ENCODE measurements around the gene REEP1. TPM values are rescaled to one million over a fixed set of nuclear protein-coding genes. Genes with fewer than 3 reads are reported as not detected.

REEP1 gene
- total RNA-seq, 2 experiments from 2014 or later: 0.23 to 0.25 TPM

DNA sequence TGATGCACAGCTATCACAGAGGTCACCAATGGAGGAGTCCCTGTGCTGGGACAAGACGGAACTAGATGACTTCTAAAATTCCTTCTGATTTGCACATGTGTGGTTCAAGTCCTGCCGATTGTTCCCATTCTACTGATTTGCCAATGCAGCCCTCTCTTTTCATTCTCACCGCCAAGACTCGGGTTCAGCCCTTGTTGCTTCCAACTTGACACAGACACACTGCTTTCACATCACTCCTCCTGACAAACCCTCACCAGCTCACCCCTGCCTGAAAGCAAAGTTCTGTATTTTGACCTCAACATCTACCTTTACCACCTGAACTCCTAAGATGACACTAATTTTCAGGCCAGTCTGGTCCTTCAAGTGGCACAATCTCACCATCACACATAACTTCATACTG is 25.5 kb downstream of the REEP1 start:
- CTCF ChIA-PET: no interaction called here
- POLR2A ChIA-PET: no interaction called here

DNA sequence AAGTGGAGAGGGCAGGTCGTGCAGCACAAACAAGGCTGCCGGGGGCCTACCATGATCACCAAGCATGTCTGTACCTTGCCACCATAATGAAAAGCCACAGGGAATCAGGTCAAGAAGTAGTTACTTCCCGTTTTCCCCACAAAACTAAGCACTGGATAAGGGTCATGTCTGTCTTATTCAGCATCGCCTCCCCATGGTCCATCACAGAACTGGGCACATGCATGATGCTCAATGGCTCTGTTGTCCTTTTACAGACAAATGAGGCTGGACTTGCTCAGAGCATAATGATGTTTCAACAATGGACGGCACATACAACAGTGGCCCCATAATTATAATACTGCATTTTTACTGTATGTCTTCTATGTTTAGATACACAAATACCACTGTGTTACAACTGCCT is 27.5 kb downstream of the REEP1 start:
- ChIA-PET CTCF (no interaction called here), POLR2A (no interaction called here)

DNA sequence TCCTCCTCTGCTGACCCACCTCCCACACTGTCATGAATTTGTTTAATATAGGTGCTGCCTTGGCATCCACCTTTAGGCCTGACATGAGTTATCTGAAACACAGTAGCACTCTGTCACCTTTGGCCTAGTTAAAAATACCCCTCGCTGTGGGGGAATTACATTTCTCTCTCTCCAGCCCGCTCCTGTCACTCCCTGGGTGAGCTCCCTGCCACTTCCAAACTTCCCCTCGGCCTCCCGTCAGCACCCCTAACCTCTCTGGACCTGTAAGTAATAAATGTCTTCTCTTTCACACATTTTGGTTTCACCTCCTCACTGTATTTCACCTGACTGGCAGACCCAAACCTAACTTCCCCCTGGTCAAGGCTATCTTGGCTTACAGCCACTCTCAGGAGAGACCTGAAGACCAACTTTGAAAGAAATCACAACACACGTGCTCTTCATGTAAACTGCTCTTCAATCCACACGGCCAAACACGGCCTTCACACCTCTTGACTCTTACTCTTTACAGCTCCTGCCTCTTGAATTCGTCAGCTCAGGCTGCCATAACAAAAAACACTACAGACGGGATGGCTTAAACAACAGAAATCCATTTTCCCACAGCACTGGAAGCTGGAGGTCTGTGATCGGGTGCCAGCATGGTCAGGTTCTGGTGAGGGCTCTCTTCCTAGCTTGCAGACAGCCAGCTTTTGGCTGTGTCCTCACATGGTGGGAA is 28.3 kb downstream of the REEP1 start:
- ChIA-PET CTCF (no interaction called here), POLR2A (no interaction called here)

DNA sequence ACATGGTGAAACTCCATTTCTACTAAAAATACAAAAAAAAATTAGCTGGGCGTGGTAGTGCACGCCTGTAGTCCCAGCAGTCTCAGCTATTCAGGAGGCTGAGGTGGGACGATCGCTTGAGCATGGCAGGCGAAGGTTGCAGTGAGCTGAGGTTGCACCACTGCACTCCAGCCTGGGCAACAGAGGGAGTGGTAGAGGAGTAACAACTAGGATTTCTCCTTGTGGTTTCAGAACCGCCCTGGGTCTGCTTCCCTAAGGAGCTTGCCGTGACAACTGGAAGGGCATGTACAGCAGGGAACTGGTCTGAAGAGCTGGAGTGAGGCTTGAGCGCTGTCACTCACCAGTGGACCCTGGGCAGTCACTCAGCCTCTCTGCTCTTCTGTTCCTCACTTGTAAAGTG is 29.1 kb downstream of the REEP1 start:
- POLR2A ChIA-PET: no interaction called here
- CTCF ChIA-PET: no interaction called here

DNA sequence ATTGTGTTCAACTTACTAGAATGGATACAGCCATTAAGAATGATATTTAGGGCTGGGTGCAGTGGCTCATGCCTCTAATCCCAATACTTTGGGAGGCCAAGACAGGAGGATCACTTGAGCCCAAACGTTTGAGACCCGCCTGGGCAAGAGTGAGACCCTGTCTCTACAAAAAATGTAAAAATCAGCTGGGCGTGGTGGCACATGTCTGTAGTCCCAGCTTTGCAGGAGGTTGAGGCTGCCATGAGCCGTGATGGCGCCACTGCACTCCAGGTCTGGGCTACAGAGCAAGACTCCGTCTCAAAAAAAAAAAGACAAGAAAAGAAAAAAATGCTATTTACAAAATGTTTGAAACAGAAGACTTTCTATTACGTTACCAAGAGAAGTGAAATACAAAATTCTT is 30.0 kb downstream of the REEP1 start:
- POLR2A ChIA-PET: no interaction called here
- CTCF ChIA-PET: no interaction called here

DNA sequence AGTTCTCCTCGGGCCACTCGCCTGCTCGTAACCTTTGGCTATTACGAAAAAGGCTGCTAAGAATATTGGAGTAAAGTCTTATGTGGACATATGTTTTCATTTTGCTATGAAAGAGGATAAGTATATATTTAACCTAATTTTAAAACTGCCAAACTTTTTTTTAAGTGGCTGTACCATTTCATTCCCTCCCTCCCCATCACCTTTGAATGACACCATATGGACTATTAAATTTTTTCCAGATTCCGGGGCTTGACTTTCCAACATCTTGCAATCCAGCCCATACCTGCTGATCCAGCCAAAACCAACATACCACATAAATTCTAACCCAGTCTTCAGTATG is 31.5 kb downstream of the REEP1 start:
- ChIA-PET POLR2A (no interaction called here), CTCF (no interaction called here)

DNA sequence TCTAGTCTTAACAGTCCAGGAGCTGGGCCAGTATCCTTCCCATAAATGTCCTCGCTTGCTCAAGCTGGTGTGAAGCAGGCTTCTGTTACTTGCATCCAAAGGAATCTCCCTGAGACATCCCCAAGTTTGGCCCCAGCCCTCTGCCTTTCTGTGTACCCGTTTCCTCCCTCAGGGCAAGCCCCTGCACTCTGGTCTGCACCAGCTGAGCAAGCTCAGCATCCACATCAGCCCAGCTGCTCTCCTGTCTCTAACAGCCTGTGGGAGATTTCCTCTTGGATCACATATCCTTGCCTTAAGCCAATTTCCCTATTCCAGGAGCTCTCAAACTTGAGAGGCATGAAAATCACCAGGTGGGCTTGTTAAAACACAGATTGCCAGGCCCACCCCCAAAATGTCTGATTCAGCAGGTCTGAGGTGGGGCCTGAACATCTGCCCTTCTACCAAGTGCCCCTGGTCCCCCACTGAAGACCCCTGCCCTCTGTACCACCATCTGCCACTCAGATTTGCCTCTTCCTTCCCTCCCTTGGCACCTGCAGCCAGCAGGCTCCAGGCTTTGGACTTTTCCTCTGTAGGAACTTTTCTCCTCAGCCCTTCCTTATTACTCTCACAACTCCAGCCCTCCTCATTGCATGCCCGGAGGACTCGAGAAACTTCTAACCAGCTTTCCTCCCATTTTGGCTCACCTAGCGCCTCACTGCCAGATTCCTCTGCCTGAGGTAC is 32.1 kb downstream of the REEP1 start:
- POLR2A ChIA-PET: no interaction called here
- CTCF ChIA-PET: interaction anchor here (0.7 kb wide), 1 partner anchor 84 kb away, joined by 3 read pairs; no protein-coding TSS in a partner anchor

DNA sequence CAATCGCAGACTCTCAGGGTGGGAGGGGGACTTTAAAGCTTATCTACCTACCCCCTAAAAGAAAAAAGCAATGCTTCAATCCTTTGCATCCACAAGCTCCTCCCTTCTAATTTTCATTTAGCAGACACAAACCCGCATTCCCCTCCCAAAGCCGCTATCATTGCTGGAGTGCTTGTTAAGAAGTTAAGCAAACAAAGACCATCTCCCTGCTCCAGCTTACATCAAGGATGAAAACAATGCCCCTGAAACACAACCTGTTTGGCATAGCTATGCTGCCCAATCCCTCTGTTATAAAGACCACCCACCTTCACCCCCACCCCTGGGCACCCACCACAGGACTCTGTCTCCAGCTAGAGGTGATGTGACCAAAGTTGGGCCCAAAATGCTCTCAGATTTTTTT is 33.0 kb downstream of the REEP1 start:
- ChIA-PET POLR2A (no interaction called here), CTCF (interaction anchor here (0.7 kb wide), 1 partner anchor 83 kb away, joined by 3 read pairs; no protein-coding TSS in a partner anchor)

DNA sequence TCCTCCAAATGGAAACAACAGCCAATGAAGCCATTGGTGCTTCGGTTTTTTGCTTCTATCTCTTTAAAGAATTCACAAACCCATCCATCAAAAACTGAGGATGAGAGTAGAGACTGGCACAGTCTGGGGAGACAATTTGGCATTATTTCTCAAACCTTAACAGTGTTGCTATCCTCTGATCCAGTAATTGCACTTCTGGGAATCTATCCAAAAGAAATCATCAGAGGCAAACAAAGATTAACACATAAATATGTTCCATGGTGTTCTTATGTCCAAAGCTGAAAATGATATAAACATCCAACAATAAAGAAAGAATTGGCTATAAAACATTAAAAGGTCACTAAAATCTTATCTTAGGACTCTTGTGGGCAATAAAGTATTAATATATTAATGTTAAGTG is 35.1 kb downstream of the REEP1 start:
- ChIA-PET POLR2A (no interaction called here), CTCF (no interaction called here)

DNA sequence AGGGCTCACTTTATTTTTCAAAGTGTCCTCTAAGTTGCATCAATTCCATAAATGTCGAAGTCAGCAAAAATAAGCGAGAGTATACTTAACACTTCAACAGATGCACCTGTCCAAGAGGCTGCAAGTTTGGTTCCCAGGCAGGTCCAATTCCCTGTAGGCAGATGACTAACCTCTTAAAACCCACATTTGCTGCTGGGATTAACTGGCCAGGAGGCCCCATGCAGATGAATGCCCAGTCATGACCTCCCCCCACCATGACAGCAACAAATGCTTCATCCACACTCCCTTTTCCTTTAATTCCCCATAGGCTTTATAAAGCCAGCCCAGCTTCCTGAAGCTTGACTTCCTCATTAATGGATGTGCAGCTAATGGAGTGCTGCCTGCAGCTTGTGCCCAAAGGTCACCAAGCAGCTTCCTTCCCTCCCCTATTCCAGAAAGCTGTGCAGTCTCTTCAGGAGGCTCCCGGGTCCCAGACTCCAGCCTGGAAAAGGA is 35.7 kb downstream of the REEP1 start:
- CTCF ChIA-PET: no interaction called here
- POLR2A ChIA-PET: no interaction called here

DNA sequence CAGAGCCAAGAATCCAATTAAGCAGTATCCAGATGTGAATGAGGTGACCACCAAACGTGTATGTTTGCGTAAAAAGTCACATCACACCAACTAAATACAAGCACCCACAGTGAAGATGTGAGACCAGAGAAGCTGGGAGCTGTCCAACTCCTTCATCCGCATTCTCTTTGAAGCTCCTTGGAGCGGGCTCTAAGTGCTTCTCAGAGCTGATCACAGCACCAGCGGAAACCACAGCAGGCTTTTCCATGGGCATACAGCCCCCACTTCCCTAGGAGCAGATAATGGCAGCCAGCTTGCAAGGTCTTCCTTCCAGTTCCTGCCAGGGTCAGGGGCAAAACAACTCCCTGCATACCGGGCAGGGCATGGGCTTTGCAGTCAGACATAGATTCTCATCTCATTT is 36.4 kb downstream of the REEP1 start:
- ChIA-PET POLR2A (no interaction called here), CTCF (no interaction called here)

DNA sequence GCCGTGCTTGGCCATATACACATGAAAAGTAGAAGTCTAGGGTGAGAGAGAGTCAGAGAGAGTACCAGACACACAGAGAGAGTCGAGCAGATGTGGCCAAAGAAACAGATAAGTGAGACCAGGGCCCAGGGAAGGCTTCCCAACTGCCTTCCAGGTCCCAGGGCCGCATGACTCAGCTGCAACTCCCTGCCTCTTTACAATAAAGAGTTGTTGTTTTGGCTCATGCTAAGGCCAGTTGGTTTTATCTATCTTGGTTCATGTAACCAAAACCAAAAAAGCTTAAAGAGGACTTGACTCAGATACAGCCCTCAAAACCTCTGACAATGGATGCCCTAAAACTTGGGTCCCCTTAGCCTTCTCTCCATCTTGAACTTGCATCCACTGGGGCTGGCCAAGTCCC is 36.9 kb downstream of the REEP1 start:
- ChIA-PET CTCF (no interaction called here), POLR2A (no interaction called here)

DNA sequence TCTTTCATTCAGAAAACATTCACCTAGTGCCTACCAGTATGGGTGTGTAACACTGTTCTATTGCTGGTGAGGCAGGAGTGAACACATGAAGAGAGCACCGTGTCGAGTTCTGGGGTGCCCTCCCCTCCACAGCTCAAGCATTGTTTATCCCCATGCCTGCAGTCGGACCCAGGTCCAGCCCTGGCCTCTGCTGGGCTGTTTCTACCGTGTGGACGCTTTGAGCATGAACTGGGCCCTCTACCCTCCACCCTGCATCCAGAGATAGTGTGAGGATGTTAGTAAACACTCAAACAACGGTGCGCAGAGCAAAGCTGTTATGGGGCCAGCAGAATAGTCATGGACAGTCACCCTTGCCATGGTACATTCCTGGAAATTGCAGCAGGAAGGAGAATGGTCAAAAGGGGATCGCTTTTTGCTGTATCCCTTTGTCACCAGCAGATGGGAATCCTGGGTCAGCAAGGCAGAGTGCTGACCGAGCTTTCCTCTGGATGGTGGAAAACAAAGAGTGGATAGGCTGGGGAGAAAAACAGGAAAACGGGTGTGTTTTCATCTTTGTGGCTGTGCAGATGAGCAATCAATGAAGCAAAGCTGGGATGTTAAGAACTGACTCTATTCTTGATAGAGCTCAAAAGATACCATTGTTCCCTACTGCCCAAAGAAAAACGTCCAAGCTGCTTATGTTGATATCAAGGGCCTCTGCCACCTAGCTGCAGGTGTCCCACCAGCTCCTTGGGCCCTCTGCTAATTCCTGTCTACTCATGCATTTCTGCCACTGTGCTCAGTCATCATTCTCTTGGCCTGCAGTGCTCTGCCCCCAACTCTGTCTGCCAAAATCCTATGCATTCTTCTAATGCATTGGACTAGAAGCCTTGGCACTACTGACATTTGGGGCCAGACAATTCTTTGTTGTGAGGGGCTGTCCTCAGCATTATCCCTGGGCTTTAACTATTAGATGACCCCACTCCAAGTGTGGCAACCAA is 38.7 kb downstream of the REEP1 start:
- CTCF ChIA-PET: interaction anchor here (0.5 to 1.1 kb wide), 4 partner anchors 69 to 138 kb away, joined by 3 to 4 read pairs (median 4); no protein-coding TSS in a partner anchor
- POLR2A ChIA-PET: no interaction called here

DNA sequence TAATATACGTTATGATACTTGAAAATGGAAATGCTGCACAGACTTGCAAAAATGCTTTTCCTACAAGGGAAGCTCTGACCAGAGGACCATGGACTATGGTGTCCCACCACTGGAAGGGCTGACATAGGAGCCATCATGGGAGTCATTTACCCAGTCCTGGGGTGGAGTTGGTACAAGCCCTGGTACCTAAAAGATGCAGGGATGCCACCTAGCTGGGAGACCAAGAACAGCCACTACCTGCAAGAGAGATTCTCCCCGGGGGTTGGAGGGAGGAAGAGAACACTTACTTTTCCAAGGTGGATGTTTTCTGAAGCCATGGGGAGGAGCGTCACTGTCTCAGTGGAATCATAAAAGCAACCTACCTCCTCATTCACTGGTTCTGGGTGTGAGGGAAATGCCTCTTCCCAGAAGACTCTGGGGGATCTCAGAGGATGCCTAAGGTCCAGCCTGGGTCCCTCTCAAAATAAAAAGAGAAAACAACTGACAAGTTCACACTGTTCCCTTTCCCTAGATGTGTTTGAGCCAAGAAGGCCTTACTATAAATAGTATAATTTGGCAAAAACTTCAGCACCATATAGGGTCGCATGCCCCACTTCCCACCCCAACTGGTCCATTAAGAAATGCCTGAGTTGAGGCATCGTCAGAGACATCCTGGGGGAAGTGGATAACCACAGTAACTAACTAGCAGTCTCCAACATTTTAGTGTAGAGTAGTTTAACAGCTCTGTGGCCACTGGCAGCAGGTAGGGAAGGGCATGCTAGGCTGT is 39.9 kb downstream of the REEP1 start:
- ChIA-PET CTCF (interaction anchor here (0.9 to 1.1 kb wide), 3 partner anchors 68 to 73 kb away, joined by 3 read pairs; no protein-coding TSS in a partner anchor), POLR2A (no interaction called here)

DNA sequence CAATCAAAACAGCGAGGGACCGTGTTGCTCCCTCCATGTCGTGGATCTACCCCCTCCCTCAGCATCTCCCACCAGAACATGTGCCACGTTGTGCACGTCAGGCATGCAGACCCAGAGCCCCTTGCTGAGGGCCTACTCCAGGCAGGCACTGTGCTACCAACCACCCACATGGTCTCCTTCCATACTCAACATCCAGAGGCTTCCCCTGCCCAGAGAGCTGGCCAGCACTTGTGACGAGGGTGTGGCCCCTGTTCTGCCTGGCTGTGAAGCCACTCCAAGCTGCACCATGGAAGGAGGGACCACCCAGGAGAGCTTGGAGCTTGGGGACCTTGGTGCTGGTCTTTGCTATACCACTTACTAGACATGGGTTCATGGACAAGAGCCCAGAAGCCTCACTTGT is 40.5 kb downstream of the REEP1 start:
- CTCF ChIA-PET: interaction anchor here (0.9 to 1.0 kb wide), 2 partner anchors 67 to 72 kb away, joined by 3 read pairs; no protein-coding TSS in a partner anchor
- POLR2A ChIA-PET: no interaction called here

DNA sequence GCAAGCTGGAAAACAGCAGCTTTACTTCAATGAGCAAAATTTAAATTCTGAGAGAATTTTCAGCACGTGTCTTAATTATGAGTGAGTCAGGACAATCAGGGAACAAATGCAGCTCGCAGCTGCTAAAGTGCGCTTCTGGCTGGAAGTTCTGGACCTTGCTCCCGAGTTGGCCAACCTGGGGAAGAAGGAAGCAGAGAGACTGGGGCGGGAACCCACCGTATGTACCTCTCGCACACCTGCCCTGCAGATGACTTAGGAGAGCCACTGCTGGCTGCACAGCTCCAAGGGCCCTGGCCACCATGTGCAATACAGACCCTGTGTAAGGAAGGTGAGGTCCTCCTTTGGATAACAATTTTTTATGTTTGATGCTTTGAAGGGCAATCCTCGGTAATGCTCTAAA is 42.4 kb downstream of the REEP1 start:
- ChIA-PET CTCF (no interaction called here), POLR2A (no interaction called here)

DNA sequence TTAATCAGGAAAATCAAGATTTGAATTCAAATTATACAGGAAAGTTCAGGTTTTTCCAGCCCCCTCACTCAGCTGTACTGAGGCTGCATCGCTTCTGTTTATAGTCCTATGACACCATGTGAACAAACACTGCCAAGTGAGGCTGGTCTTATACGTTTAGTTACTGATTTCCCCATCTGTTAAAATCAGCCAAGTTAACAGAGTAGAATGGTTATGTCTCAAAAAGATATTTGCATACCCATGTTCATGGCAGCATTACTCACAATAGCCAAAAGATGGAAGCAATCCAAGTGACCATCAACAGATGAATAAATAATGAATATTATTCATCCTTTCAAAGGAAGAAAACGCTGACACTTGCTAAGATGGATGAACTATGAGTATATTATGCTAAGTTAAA is 43.8 kb downstream of the REEP1 start:
- ChIA-PET POLR2A (no interaction called here), CTCF (interaction anchor here (1.3 kb wide), 1 partner anchor 73 kb away, joined by 4 read pairs; no protein-coding TSS in a partner anchor)

DNA sequence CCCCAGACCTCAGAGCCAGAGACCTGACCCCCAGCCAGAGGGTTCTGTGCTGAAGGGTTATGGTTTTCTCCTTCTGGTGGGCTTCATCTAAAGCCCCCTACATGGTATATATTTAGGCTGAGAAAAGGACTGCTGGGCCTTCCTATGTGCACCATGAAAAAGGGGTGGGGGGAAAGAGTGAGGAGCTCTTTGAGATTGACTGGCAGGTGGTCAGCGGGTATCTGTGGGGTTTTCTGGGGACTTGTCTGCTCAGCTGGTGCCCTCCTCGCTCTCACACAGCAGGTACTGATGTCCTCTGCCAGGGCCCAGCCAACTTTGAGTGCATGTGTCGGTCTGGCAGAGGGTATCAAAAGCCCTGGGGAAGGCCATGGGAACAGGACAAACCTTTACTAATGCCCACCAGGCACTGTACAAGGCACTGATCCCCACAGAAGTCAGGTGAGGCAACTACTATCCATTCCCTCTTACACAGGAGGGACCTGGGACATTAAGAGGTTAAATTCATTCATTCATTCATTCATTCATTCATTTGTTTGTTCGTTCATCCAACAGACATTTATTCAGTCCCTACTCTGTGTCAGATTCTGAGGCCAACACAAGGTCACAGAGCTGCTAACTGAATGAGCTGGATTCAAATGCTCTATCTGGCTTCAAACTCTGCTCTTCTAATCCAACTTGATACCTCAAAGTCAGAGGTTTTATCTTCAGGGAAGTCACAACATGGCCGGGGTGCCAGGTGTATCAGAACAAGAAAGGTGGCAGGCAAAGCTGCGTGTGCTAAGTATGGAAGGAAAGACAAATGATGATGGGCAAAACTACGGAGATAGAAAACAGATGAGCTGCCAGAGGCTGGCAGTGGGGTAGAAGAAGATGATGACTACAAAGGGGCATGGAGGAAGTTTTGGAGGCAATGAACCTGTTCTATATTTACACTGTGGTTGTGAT is 44.6 kb downstream of the REEP1 start:
- ChIA-PET POLR2A (no interaction called here), CTCF (interaction anchor here (1.3 kb wide), 1 partner anchor 72 kb away, joined by 4 read pairs; no protein-coding TSS in a partner anchor)

DNA sequence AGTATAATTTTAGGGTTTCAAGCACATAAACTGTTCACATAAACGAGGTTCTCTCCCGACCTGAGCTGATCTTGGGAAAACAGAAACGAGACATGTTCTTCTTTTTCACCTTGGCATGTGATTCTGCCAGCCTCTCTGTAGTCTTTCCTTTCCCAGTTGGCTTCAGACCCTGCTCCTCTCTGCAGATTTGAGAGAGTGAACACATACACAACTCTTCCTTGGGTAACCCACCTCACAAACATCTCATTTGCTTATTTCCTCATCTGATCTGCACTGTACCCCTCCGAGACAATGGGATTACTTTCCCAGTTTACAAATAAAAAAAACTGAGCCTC is 46.1 kb downstream of the REEP1 start:
- CTCF ChIA-PET: no interaction called here
- POLR2A ChIA-PET: no interaction called here

All from activated CD8-positive, alpha-beta memory T cell treated with anti-CD3 and anti-CD28 coated beads for 36 hours (primary cell).